Sigmoid colon (tissue), 7 donors: ENCODE data around the gene UNC80. TPM values are rescaled to one million over a fixed set of nuclear protein-coding genes. Genes with fewer than 3 reads are reported as not detected.

ENCODE experiments used
- DNase-seq: peaks from one replicate; pipeline ENCODE4 v3.0.0-alpha.2; 2019
- H3K27ac ChIP-seq, 4 donors: fragments of 200-600 bp; sonication (generic); one replicate each; pipeline ENCODE4 v1.5.1; 2016 to 2019; ENCODE audit warnings: mild to moderate bottlenecking in 1 of 4
- H3K27me3 ChIP-seq, 3 donors: fragments of 200-600 bp; sonication (generic); one replicate each; pipeline ENCODE4 v1.5.1; 2019; ENCODE audit warnings: mild to moderate bottlenecking in 1 of 3
- H3K36me3 ChIP-seq, 4 donors: fragments of 200-600 bp; sonication (generic); one replicate each; pipeline ENCODE4 v1.5.1; 2016 to 2019
- H3K4me1 ChIP-seq, 4 donors: fragments of 200-600 bp; sonication (generic); one replicate each; pipeline ENCODE4 v1.5.1; 2017 to 2019
- H3K4me3 ChIP-seq, 4 donors: fragments of 200-600 bp; sonication (generic); one replicate each; pipeline ENCODE4 v1.5.1; 2017 to 2019; ENCODE audit warnings: mild to moderate bottlenecking in 2 of 4, moderate library complexity in 1 of 4
- H3K9me3 ChIP-seq, 4 donors: fragments of 200-600 bp in 3 of 4; sonication (generic) in 3 of 4; one replicate each; pipeline versions ENCODE4 v1.5.1 to v1.6.1; 2013 to 2019
- CTCF ChIP-seq, 4 experiments: fragments of 450-650 bp in 3 of 4; fragments of 200-600 bp in 1 of 4; IDR thresholded peaks; one replicate each; pipeline ENCODE4 v1.5.1; 2016 to 2019; ENCODE audit warnings: antibody characterized with exemption in 4 of 4, mild to moderate bottlenecking in 3 of 4, moderate library complexity in 2 of 4
- EP300 ChIP-seq, 4 donors: sonication (generic); formaldehyde crosslinking; IDR thresholded peaks; one replicate each; pipeline ENCODE4 v1.6.1; 2017; ENCODE audit warnings: antibody characterized with exemption in 4 of 4
- POLR2A ChIP-seq, 2 donors: fragments of 450-650 bp; IDR thresholded peaks; one replicate each; pipeline ENCODE4 v1.6.1; 2016; ENCODE audit warnings: antibody characterized with exemption in 2 of 2, mild to moderate bottlenecking in 2 of 2, moderate library complexity in 2 of 2
- POLR2AphosphoS5 ChIP-seq, 4 donors: sonication (generic); formaldehyde crosslinking; IDR thresholded peaks; one replicate each; pipeline ENCODE4 v1.6.1; 2017; ENCODE audit warnings: antibody characterized with exemption in 4 of 4
- WGBS, 2 donors: extraction: QIAGEN DNeasy Blood & Tissue Kit; methylation state at CpG; one replicate each; pipeline ENCODE4 v1.1.7; 2013; 5-methylcytosine and 5-hydroxymethylcytosine counted together
- intact Hi-C: fragments of 100-400 bp; cut with DNase I; formaldehyde crosslinking; loops from one replicate; pipeline ENCODE4 v1.15.1; 2023
- polyA plus RNA-seq, 3 donors: library from polyadenylated mRNA; stranded (reverse); fragments of 200-250 nt; gene quantifications; one replicate each; pipeline ENCODE4 v1.2.3, GENCODE V29; 2013
- small RNA-seq, 3 donors: library from RNA; depleted of rRNA; stranded (forward); fragments of <200 nt; gene quantifications; one replicate each; pipeline ENCODE3, GENCODE V24; 2016
- total RNA-seq, 4 donors: library from RNA; depleted of rRNA; stranded (reverse); fragments of >200 nt; gene quantifications; one replicate each; pipeline ENCODE4 v1.1.0, GENCODE V29; 2016
- donor health status: healthy with polysubstance abuse.
- donor health status: Bipolar disorder and iron deficiency.
- donor health status: healthy.

The UNC80 gene
- total and polyA plus RNA-seq, 7 donors: 0.26 to 2.4 (median 0.83) TPM; not detected in 2

GRCh38 chr2:210046851-210047500 is 275.3 kb downstream of the UNC80 start:
- TF ChIP-seq EP300 (IDR thresholded peaks at IDR 0.05) (no peak), CTCF (IDR thresholded peaks at IDR 0.05) (no peak), POLR2A (IDR thresholded peaks at IDR 0.05) (no peak), POLR2AphosphoS5 (IDR thresholded peaks at IDR 0.05) (no peak)
- H3K36me3 ChIP-seq: peaks cover 0 to 17% (median 2%) of the 10 kb centered on the region in 4 donors
- H3K4me3 ChIP-seq: no peak overlapping the region
- no peak for DNase-seq
- 94 to 96% methylated on average over 2 of the region's 2 CpGs for WGBS, 2 donors
- intact Hi-C loops: no loop called here
- no peaks in the 10 kb centered on the region for H3K4me1 ChIP-seq
- H3K27ac ChIP-seq: no peak overlapping the region
- H3K27me3 ChIP-seq: no peaks in the 10 kb centered on the region
- H3K9me3 ChIP-seq: no peaks in the 10 kb centered on the region

Small RNAs within 50 kb of the gene (small RNA-seq; reads per million reads assigned to genes)
- 0 reads per million in 3 donors for gene RNA5SP118

Other genes starting within 250 kb of the UNC80 start
- gene RPE, start 230.8 kb downstream of the UNC80 start, total RNA-seq: 10 to 100 TPM; 38.2 to 77.9 (median 48.8) TPM
- gene RPE, start 230.8 kb downstream of the UNC80 start, polyA plus RNA-seq: 10 to 100 TPM; 22.2 to 28.2 (median 25.3) TPM